Epidermal melanocyte (primary cell): ENCODE measurements around the gene BDKRB1.

Source experiments
- DNase-seq: peaks from one replicate; pipeline ENCODE4 v3.0.0; 2011; ENCODE audit warnings: low spot score; ENCODE audit not compliant: insufficient read length

Gene BDKRB1

GRCh38 chr14:96280104-96280503 is 24.1 kb downstream of the BDKRB1 start:
- DNase-seq, result no peak

- DNase-seq, result no peak
Observed at GRCh38 chr14:96281486-96281885, 25.5 kb downstream of the BDKRB1 start.

GRCh38 chr14:96284008-96284407 is 28.0 kb downstream of the BDKRB1 start:
- DNase-seq, result no peak

- no peak for DNase-seq
Observed at GRCh38 chr14:96284430-96284829, 28.4 kb downstream of the BDKRB1 start.

- DNase-seq, result no peak
Observed at GRCh38 chr14:96285667-96286066, 29.7 kb downstream of the BDKRB1 start.

GRCh38 chr14:96286251-96286650 is 30.2 kb downstream of the BDKRB1 start:
- no peak for DNase-seq

- no peak for DNase-seq
Observed at GRCh38 chr14:96287856-96288255, 31.8 kb downstream of the BDKRB1 start.

GRCh38 chr14:96294246-96294645 is 38.2 kb downstream of the BDKRB1 start:
- no peak for DNase-seq

GRCh38 chr14:96297000-96297399 is 41.0 kb downstream of the BDKRB1 start:
- DNase-seq, result no peak

- DNase-seq, result no peak
Observed at GRCh38 chr14:96297997-96298515, 42.0 kb downstream of the BDKRB1 start.

GRCh38 chr14:96299441-96299840 is 43.4 kb downstream of the BDKRB1 start:
- DNase-seq, result no peak

GRCh38 chr14:96303981-96304380 is 48.0 kb downstream of the BDKRB1 start:
- no peak for DNase-seq

- no peak for DNase-seq
Observed at GRCh38 chr14:96304956-96305355, 48.9 kb downstream of the BDKRB1 start.

GRCh38 chr14:96307434-96307833 is 51.4 kb downstream of the BDKRB1 start:
- no peak for DNase-seq

GRCh38 chr14:96309133-96309895 is 53.3 kb downstream of the BDKRB1 start:
- DNase-seq, result no peak

GRCh38 chr14:96309896-96310330 is 53.9 kb downstream of the BDKRB1 start:
- DNase-seq, result no peak

GRCh38 chr14:96310906-96311305 is 54.9 kb downstream of the BDKRB1 start:
- DNase-seq, result no peak
